ENCODE measurements around the gene SYN1. TPM values are rescaled to one million over a fixed set of nuclear protein-coding genes. Genes with fewer than 3 reads are reported as not detected.
A peak's percentile ranks its signal among the peaks of the same experiment; 100 is the strongest.

SYN1 gene
- polyA plus RNA-seq, 2 of the 4 experiments (the other 2 are of a cell fraction), result 0.05 TPM; not detected in 1

DNA sequence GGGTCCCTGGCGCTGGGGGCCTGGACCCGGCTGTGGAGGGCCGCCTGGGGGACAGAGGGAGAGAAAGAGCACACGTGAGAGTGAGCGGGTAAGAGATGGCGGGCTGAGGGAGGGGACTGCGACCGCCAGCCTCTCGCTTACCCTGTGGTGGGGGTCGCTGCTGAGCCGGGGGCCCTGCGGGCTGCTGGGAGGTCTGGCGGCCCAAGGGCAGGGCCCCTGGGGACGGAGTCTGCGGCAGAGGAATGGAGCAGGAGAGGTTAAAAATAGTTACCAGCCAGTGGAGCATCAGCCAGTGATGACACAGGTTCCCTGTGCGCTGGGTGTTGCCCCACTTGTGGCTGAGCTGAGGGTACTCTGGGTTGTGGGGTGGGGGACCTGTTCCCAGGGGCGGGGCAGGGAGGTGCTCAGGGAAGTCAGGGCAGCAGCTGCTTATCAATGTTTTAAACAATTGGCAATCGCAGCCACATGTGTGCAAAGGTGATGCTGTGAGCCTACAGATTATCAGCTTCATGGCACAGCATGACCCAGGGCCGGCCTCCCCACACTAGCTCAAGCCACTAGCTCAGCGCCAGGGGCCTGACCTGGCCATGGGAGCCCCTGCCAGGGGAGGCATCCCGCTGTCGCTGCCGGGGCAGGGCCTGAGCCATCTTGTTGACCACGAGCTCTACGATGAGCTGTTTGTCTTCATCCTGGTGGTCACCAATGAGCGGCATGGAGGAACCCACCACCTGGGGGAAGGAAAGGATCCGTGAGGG, 44.9 kb downstream of the SYN1 start:
- CTCF ChIA-PET, result interaction anchor here (0.6 to 1.0 kb wide), 2 partner anchors 12 to 278 kb away, joined by 3 to 4 read pairs; no protein-coding TSS in a partner anchor
- POLR2A ChIA-PET, result no interaction called here
- Histone ChIP-seq H3K9me3 (no peaks in the 10 kb centered on the region), H3K27ac (no peak overlapping the region), H3K4me3 (no peak overlapping the region), H3K4me1 (peaks cover 19% of the 10 kb centered on the region; the same call in 2 of the 3 replicates), H3K4me2 (no peak overlapping the region)
- WGBS (ENCODE audit: missing lambda C conversion rate), result 87% methylated on average over 19 of the region's 27 CpGs
- DNase-seq (ENCODE audit: low read depth in 1 of 2, low spot score in 1 of 2) (no peak), FAIRE-seq (no peak), ATAC-seq (no peak)
- TF ChIP-seq, protein P1, sequence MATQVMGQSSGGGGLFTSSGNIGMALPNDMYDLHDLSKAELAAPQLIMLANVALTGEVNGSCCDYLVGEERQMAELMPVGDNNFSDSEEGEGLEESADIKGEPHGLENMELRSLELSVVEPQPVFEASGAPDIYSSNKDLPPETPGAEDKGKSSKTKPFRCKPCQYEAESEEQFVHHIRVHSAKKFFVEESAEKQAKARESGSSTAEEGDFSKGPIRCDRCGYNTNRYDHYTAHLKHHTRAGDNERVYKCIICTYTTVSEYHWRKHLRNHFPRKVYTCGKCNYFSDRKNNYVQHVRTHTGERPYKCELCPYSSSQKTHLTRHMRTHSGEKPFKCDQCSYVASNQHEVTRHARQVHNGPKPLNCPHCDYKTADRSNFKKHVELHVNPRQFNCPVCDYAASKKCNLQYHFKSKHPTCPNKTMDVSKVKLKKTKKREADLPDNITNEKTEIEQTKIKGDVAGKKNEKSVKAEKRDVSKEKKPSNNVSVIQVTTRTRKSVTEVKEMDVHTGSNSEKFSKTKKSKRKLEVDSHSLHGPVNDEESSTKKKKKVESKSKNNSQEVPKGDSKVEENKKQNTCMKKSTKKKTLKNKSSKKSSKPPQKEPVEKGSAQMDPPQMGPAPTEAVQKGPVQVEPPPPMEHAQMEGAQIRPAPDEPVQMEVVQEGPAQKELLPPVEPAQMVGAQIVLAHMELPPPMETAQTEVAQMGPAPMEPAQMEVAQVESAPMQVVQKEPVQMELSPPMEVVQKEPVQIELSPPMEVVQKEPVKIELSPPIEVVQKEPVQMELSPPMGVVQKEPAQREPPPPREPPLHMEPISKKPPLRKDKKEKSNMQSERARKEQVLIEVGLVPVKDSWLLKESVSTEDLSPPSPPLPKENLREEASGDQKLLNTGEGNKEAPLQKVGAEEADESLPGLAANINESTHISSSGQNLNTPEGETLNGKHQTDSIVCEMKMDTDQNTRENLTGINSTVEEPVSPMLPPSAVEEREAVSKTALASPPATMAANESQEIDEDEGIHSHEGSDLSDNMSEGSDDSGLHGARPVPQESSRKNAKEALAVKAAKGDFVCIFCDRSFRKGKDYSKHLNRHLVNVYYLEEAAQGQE (IDR thresholded peaks at IDR 0.05), result no peak
- TF ChIP-seq JUN (IDR thresholded peaks at IDR 0.05), result no peak

DNA sequence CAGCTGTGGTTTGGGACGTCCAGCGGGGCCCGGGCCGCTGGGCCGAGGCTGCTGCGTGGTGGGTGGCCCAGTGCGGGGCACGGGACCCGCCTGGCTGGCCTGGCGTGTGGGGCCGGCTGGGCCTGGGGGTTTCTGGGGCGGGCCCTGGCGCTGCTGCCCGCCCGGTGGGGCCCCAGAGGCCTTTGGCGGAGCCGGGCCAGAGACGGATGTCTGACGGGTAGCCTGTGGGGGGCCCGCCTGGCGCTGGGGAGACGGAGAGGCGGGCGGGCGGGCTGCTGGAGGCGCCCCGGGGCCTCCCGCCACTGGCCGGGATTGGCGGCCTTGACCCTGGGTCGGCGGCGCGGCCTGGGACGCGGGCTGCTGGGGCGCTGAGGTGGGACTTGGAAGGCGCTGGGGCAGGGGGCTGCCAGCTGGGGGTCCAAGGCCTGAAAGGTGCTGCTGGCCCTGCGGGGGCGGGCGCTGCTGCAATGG, 45.5 kb downstream of the SYN1 start:
- Histone ChIP-seq H3K27ac (no peak overlapping the region), H3K4me3 (no peak overlapping the region), H3K9me3 (no peaks in the 10 kb centered on the region), H3K4me1 (peaks cover 13% of the 10 kb centered on the region; the same call in 1 of the 3 replicates), H3K4me2 (no peak overlapping the region)
- no peak for DNase-seq (ENCODE audit: low read depth in 1 of 2, low spot score in 1 of 2)
- POLR2A ChIA-PET, result no interaction called here
- TF ChIP-seq CHD4 (IDR thresholded peaks at IDR 0.05; ENCODE audit: borderline replicate concordance), result no peak
- no peak for TF ChIP-seq CBX2 (IDR thresholded peaks at IDR 0.05; ENCODE audit: borderline replicate concordance, low read depth)
- TF ChIP-seq HOXB5 (CRISPR knock-in tag; IDR thresholded peaks at IDR 0.05), result no peak
- TF ChIP-seq HEYL (CRISPR knock-in tag; IDR thresholded peaks at IDR 0.05), result no peak
- no CpG with 5 or more reads among the region's 41 CpGs for WGBS (ENCODE audit: missing lambda C conversion rate)
- CTCF ChIA-PET, result no interaction called here
- ATAC-seq, result no peak
- FAIRE-seq, result no peak

DNA sequence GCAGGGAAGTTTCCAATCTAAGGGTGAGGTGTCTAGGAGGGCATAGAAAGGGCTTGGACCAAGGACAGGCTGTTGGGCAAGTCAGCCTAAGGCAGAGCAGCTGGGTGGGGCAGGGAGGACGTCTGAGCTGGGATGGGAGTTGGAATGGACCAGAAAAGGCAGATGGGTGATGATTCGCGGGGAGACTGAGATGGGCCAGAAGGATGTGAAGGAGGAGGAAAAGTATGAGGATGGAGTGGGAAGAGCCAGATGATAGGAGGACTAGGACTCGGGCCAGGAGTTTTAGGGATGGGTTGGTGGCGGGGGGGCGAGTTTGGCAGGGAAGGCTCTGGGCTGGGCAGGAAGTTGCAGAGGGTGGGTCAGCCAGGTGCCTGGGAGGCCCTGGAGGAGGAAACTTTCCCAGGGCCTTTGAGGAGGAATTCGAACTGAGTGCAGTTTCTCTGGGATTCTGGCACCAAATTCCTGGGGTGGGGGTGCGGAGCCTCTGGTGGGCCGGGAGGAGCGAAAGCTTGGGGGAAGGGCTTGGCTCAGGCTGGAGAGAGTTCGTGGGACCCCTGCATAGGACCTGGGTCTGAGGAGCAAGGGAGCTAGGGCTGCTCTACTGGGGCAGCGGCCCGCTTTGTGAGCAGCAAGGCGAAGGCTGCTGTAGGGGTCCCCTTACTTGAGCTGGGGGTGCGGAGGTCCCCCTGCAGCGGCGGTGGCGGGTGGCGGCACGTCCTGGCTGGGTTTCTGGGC, 46.1 kb downstream of the SYN1 start:
- 60% methylated on average over 10 of the region's 20 CpGs for WGBS (ENCODE audit: missing lambda C conversion rate)
- H3K4me1 ChIP-seq, result peaks cover 11% of the 10 kb centered on the region; the same call in 1 of the 3 replicates
- no peak overlapping the region for H3K4me2 ChIP-seq
- no peaks in the 10 kb centered on the region for H3K9me3 ChIP-seq
- TF ChIP-seq ZC3H11A (IDR thresholded peaks at IDR 0.05) (no peak), HOXA7 (CRISPR knock-in tag; IDR thresholded peaks at IDR 0.05) (no peak), ESRRA (IDR thresholded peaks at IDR 0.05; ENCODE audit: borderline replicate concordance, low read length) (no peak), MYC (IDR thresholded peaks at IDR 0.05; ENCODE audit: borderline replicate concordance, low read length) (no peak), RNF2 (IDR thresholded peaks at IDR 0.05; ENCODE audit: borderline replicate concordance, low read depth) (no peak), FOSB (CRISPR knock-in tag; IDR thresholded peaks at IDR 0.05) (no peak), NR3C1 (IDR thresholded peaks at IDR 0.05) (no peak), SMC3 (IDR thresholded peaks at IDR 0.05) (no peak), FOXS1 (CRISPR knock-in tag; IDR thresholded peaks at IDR 0.05) (no peak)
- TF ChIP-seq, protein P2, sequence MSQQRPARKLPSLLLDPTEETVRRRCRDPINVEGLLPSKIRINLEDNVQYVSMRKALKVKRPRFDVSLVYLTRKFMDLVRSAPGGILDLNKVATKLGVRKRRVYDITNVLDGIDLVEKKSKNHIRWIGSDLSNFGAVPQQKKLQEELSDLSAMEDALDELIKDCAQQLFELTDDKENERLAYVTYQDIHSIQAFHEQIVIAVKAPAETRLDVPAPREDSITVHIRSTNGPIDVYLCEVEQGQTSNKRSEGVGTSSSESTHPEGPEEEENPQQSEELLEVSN (IDR thresholded peaks at IDR 0.05; ENCODE audit: borderline replicate concordance, low read depth), result no peak
- DNase-seq (ENCODE audit: low read depth in 1 of 2, low spot score in 1 of 2), result no peak
- ChIA-PET CTCF (no interaction called here), POLR2A (no interaction called here)
- ATAC-seq, result peak; percentile 3 to 11; a peak in 3 of 6 replicates
- H3K27ac ChIP-seq, result no peak overlapping the region
- FAIRE-seq, result no peak
- H3K4me3 ChIP-seq, result no peak overlapping the region

Data from A549 (cell line).